ENCODE measurements around the gene NACC2.

DNA sequence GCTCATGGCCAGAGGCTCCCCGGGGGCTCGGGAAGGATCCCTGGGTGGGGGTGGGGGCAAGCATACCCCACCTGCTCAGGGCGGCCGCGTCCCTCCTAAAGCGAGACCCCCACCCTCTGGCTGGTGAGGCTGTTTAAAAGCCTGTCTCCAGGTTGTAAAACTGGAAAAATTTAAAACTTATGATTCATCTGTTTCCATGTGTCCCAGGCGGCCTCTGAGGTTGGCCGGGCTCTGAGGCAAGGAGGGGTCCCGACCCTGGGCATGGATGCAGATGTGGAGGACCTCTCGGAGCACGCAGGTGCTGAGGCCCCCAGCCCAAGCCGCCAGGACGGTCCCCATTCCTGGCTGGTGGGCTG is 47.7 kb upstream of the NACC2 start:
- TF ChIP-seq, protein P1, sequence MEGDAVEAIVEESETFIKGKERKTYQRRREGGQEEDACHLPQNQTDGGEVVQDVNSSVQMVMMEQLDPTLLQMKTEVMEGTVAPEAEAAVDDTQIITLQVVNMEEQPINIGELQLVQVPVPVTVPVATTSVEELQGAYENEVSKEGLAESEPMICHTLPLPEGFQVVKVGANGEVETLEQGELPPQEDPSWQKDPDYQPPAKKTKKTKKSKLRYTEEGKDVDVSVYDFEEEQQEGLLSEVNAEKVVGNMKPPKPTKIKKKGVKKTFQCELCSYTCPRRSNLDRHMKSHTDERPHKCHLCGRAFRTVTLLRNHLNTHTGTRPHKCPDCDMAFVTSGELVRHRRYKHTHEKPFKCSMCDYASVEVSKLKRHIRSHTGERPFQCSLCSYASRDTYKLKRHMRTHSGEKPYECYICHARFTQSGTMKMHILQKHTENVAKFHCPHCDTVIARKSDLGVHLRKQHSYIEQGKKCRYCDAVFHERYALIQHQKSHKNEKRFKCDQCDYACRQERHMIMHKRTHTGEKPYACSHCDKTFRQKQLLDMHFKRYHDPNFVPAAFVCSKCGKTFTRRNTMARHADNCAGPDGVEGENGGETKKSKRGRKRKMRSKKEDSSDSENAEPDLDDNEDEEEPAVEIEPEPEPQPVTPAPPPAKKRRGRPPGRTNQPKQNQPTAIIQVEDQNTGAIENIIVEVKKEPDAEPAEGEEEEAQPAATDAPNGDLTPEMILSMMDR (IDR thresholded peaks at IDR 0.05), result no peak
- TF ChIP-seq POLR2A (IDR thresholded peaks at IDR 0.05; ENCODE audit: low read depth) (no peak), EP300 (IDR thresholded peaks at IDR 0.05) (no peak), POLR2AphosphoS5 (IDR thresholded peaks at IDR 0.05) (no peak)

Measured in esophagus muscularis mucosa (tissue), 4 donors.